MCF 10A (cell line): ENCODE measurements around the gene GRIN3B. TPM values are rescaled to one million over a fixed set of nuclear protein-coding genes. Genes with fewer than 3 reads are reported as not detected.

ENCODE experiments used
- BruUV-seq: library from RNA; stranded (reverse); fragments of 400-500 nt; replicated peaks from 2 replicates; lab custom pipeline; 2021; lab: Mats Ljungman, UMichigan
- CTCF ChIA-PET: fragments of 300-600 bp; sonication (Branson Sonifier 250); formaldehyde crosslinking; extraction: SDS; loops from one replicate; lab custom pipeline; 2021; ENCODE audit warnings: antibody characterized with exemption, inconsistent platforms; lab: Yijun Ruan, JAX
- POLR2A ChIA-PET: fragments of 300-600, 350-650 bp; sonication (Branson Sonifier 250); formaldehyde crosslinking; extraction: SDS; loops from one replicate; lab custom pipeline; 2020; ENCODE audit warnings: antibody characterized with exemption, inconsistent platforms; lab: Yijun Ruan, JAX
- DNase-seq: peaks from one replicate; pipeline ENCODE4 v3.0.0-alpha.2; 2018; ENCODE audit not compliant: unreplicated experiment
- H3K27ac Mint-ChIP-seq: one replicate; pipeline ENCODE4 v1.8.0; 2022; ENCODE audit warnings: mild to moderate bottlenecking, low read depth, mixed read lengths; ENCODE audit not compliant: unreplicated experiment
- H3K27me3 Mint-ChIP-seq: one replicate; pipeline ENCODE4 v1.8.0; 2022; ENCODE audit warnings: mixed read lengths; ENCODE audit not compliant: insufficient read depth, unreplicated experiment
- H3K36me3 Mint-ChIP-seq: one replicate; pipeline ENCODE4 v1.8.0; 2022; ENCODE audit warnings: mild to moderate bottlenecking, moderate library complexity, mixed read lengths; ENCODE audit not compliant: insufficient read depth, unreplicated experiment
- H3K4me1 Mint-ChIP-seq: one replicate; pipeline ENCODE4 v1.8.0; 2022; ENCODE audit warnings: mixed read lengths; ENCODE audit not compliant: insufficient read depth, unreplicated experiment
- H3K4me3 Mint-ChIP-seq: one replicate; pipeline ENCODE4 v1.8.0; 2022; ENCODE audit warnings: mild to moderate bottlenecking, moderate library complexity, mixed read lengths; ENCODE audit not compliant: unreplicated experiment
- H3K9me3 Mint-ChIP-seq: one replicate; pipeline ENCODE4 v1.8.0; 2022; ENCODE audit warnings: mixed read lengths; ENCODE audit not compliant: unreplicated experiment
- intact Hi-C: fragments of 100-400 bp; cut with micrococcal nuclease; formaldehyde crosslinking; loops from 2 replicates; pipeline ENCODE4 v1.14.1; 2022
- total RNA-seq: library from RNA; stranded (reverse); gene quantifications from 2 replicates; pipeline ENCODE4 v1.2.3, GENCODE V29; 2022
- TF ChIP-seq, protein P1 (sequence below): fragments of 200-600 bp; IDR thresholded peaks from one replicate; pipeline ENCODE4 v1.8.0; 2022; ENCODE audit warnings: antibody characterized with exemption, mild to moderate bottlenecking; ENCODE audit not compliant: unreplicated experiment

Gene GRIN3B
- total RNA-seq, 1 experiment from 2014 or later = not detected

DNA sequence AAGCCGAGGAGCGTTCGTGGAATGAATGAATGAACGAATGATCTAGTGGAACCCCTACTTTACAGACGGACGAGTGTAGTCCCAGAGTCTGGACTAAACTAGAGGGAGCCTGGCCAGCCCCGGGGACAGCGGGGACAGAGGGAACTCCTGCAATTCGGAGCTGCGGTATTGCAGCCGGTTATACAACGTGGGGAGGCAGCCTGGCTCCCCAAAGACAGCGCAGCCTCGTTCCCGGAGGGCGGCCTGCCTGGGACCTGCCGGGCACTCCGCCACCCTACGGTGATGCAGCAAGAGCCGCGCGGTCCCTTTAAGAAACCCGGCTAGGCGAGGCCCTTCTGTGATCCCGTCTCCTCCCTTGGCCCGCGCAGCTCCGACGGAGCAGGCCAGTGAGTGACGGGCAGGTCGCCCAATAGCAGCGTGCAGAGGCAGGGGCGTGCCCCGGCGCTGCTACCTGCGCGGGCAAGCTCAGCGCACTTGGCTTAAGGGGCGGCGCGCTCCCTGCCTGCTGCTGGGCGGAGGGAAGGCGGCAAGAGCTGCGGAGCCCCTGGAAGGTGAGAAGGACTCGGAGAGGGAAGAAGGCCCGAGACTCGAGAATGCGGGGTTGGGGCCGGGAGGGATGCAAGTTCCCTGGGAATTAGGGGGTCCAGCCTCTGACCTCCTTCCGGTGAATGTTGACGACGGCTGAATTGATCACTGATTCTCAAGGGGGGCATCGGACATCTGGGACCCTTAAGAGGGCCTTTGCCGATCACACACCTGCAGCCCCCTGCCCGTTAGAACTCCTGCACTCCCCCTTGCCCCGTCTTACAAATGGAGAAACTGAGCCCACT lies 39.6 kb downstream of the GRIN3B start, which contains the start of gene ABCA7:
Gene ABCA7, plus strand, starts transcription at position 462 of the 830 bp plus-strand sequence. CDS start 1,255 bp downstream, outside the sequence.
- no TSS peak for BruUV-seq
- Mint-ChIP-seq H3K27ac (peak within 1 kb of the TSS; percentile 67), H3K9me3 (no peaks in the 10 kb centered on the region), H3K27me3 (no peaks in the 10 kb centered on the region), H3K4me3 (peak within 1 kb of the TSS; percentile 92), H3K4me1 (peaks cover 10% of the 10 kb centered on the region), H3K36me3 (peaks cover 52% of the 10 kb centered on the region)
- TF ChIP-seq, protein P1, sequence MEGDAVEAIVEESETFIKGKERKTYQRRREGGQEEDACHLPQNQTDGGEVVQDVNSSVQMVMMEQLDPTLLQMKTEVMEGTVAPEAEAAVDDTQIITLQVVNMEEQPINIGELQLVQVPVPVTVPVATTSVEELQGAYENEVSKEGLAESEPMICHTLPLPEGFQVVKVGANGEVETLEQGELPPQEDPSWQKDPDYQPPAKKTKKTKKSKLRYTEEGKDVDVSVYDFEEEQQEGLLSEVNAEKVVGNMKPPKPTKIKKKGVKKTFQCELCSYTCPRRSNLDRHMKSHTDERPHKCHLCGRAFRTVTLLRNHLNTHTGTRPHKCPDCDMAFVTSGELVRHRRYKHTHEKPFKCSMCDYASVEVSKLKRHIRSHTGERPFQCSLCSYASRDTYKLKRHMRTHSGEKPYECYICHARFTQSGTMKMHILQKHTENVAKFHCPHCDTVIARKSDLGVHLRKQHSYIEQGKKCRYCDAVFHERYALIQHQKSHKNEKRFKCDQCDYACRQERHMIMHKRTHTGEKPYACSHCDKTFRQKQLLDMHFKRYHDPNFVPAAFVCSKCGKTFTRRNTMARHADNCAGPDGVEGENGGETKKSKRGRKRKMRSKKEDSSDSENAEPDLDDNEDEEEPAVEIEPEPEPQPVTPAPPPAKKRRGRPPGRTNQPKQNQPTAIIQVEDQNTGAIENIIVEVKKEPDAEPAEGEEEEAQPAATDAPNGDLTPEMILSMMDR = no peak
- ChIA-PET CTCF (interaction anchor here (0.6 kb wide), 1 partner anchor 10 kb away, joined by 3 read pairs; no protein-coding TSS in a partner anchor), POLR2A (interaction anchor here (0.5 to 5.1 kb wide), 12 partner anchors 12 to 226 kb away, joined by 3 to 97 read pairs (median 4); partner anchors contain the start of genes CNN2 and RNU6-2)
- intact Hi-C loops = no loop called here
- DNase-seq = peak; percentile 98

DNA sequence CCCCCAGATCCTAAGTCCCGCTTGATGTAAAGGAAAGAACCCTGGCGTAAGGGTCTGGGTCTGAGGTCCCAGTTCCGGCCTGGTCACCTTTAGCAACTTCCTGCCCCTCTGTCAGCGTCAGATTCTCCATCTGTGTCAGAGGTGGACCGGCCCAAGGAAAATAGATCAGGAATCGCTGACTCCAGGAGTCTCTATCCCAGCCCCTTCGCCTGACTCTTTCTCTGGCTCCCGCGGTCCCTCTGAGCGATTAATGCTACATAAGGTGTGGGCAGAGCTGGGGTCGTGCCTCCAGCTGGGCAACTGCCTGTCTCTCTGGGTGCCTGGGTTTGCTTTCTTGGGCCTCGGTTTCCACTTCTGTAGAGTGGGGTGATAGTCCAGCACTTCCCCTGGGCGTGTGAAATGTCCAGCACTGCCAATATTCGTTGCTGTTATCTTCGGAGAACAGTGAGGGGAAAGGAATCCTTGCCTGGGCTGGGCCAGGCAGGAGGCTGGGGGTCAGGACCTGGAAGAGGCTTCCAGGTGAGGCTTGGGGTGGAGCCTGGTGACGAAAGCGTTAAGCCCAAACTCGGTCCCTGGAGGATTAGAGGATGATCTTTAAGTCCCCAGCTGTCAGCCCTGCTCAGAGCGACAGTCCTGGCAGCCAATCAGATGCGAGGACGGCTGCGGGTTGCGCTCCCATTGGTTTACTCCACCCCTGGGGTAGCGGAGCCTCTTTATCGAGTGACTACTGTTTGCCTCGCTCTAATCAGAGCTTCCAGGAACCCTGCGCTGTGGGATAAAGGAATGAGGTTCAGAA lies 40.5 kb downstream of the GRIN3B start:
- POLR2A ChIA-PET = interaction anchor here (0.5 to 5.1 kb wide), 17 partner anchors 13 to 235 kb away, joined by 3 to 97 read pairs (median 3); partner anchors contain the start of genes CNN2, FAM174C, POLR2E and RNU6-2
- Mint-ChIP-seq H3K27ac (peak overlapping the region; percentile 67), H3K36me3 (peaks cover 44% of the 10 kb centered on the region), H3K9me3 (no peaks in the 10 kb centered on the region), H3K4me3 (peak overlapping the region; percentile 92), H3K27me3 (no peaks in the 10 kb centered on the region), H3K4me1 (peaks cover 6% of the 10 kb centered on the region)
- TF ChIP-seq, protein P1 = no peak
- no TSS peak for BruUV-seq
- DNase-seq = peak; percentile 94
- intact Hi-C loops = no loop called here
- CTCF ChIA-PET = interaction anchor here (0.6 kb wide), 1 partner anchor 9 kb away, joined by 3 read pairs; no protein-coding TSS in a partner anchor

DNA sequence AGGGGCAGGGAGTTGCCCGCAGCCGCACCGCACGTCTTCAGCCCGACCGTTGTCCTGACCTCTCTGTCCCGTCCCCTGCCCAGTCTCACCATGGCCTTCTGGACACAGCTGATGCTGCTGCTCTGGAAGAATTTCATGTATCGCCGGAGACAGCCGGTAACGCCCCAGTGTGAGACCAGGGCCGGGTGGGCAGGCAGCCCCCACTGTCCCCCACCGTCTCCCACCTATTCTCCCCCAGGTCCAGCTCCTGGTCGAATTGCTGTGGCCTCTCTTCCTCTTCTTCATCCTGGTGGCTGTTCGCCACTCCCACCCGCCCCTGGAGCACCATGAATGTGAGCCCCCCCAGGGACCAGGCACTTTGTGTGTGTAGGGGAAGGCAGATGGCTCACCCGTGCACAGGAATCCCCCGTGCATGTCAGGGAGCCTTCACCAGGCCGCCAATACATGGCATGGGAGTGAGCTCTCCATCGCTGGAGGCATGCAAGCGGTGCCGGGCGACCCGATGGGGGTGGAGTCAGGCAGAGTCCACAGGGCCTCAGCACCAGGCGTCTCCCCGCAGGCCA lies 41.1 kb downstream of the GRIN3B start:
- no TSS peak for BruUV-seq
- H3K4me3 Mint-ChIP-seq = peak overlapping the region; percentile 92
- ChIA-PET CTCF (no interaction called here), POLR2A (interaction anchor here (0.6 to 5.1 kb wide), 8 partner anchors 12 to 234 kb away, joined by 3 to 97 read pairs (median 3); partner anchors contain the start of genes CNN2, FAM174C, POLR2E and RNU6-2)
- intact Hi-C loops = no loop called here
- TF ChIP-seq, protein P1 = no peak
- H3K27ac Mint-ChIP-seq = no peak overlapping the region
- H3K27me3 Mint-ChIP-seq = no peaks in the 10 kb centered on the region
- no peaks in the 10 kb centered on the region for H3K9me3 Mint-ChIP-seq
- peaks cover 6% of the 10 kb centered on the region for H3K4me1 Mint-ChIP-seq
- peaks cover 38% of the 10 kb centered on the region for H3K36me3 Mint-ChIP-seq
- DNase-seq = no peak
